Nucleus accumbens (tissue), 56 donors: ENCODE measurements around the gene KPNA5.

Experiments
- DNase-seq, 56 donors: peaks; one replicate each; lab custom pipeline; 2025; lab: John Stamatoyannopoulos, UW

Gene KPNA5

GRCh38 chr6:116779573-116780164 is 98.7 kb downstream of the KPNA5 start:
- DNase-seq: no peak

- DNase-seq: no peak
Measured at GRCh38 chr6:116783852-116784251, 102.8 kb downstream of the KPNA5 start.
